ENCODE measurements around the gene USP17L24. TPM values are rescaled to one million over a fixed set of nuclear protein-coding genes. Genes with fewer than 3 reads are reported as not detected.
"Not testable (repeated sequence)": the region's sequence is repeated elsewhere in the genome, so short reads cannot be mapped to it uniquely, and the experiment has no call there.

USP17L24 gene
- total and polyA plus RNA-seq, 2 donors (not counting 3 experiments of a cell fraction or from before 2014, with no cell fraction given): not detected

GRCh38 chr4:9353338-9353737 is 28.4 kb downstream of the USP17L24 start, which contains the start of gene USP17L29:
USP17L29 (plus strand) TSS chr4:9353638; CDS start chr4:9353638, 0 bp downstream.
- FAIRE-seq; POLR2A ChIA-PET; H4K20me1 ChIP-seq (replicated peaks; ENCODE audit: control insufficient read depth, extremely low read depth, insufficient read depth, low read length); CTCF ChIA-PET; H3K9me3 ChIP-seq (replicated peaks; ENCODE audit: control insufficient read depth, insufficient read depth, low read length); H3K4me2 ChIP-seq (ENCODE audit: insufficient read depth, low read length); H3K27me3 ChIP-seq (ENCODE audit: control insufficient read depth in 2 of 2, insufficient read depth in 2 of 2, low read length in 2 of 2); H2AFZ ChIP-seq (ENCODE audit: low read depth, low read length); H3K4me1 ChIP-seq (ENCODE audit: control insufficient read depth, extremely low read depth, insufficient read depth, low read length); H3K9ac ChIP-seq (replicated peaks; ENCODE audit: extremely low read depth, insufficient read depth, low read length); H3K4me3 ChIP-seq (replicated peaks in 1 of 3; ENCODE audit: insufficient read depth in 1 of 3, low read depth in 1 of 3, low read length in 3 of 3); DNase-seq (ENCODE audit: low read depth, low spot score); H3K27ac ChIP-seq (ENCODE audit: insufficient read depth, low read depth, low read length); dilution Hi-C loops (cut with MboI; ENCODE audit: extremely low pct_ligation_motif_present, low sequenced_read_pairs); H3K9me1 ChIP-seq (replicated peaks; ENCODE audit: control insufficient read depth, extremely low read depth, insufficient read depth, low read length); intact Hi-C loops (cut with micrococcal nuclease); BruUV-seq (replicated peaks); H3K79me2 ChIP-seq (ENCODE audit: control insufficient read depth, insufficient read depth, low read length); H3K36me3 ChIP-seq (ENCODE audit: control insufficient read depth in 2 of 2, extremely low read depth in 1 of 2, insufficient read depth in 2 of 2, low read length in 2 of 2): not testable (repeated sequence)

- H3K9ac ChIP-seq (replicated peaks; ENCODE audit: extremely low read depth, insufficient read depth, low read length); H3K36me3 ChIP-seq (ENCODE audit: control insufficient read depth in 2 of 2, extremely low read depth in 1 of 2, insufficient read depth in 2 of 2, low read length in 2 of 2); CTCF ChIA-PET; H3K79me2 ChIP-seq (ENCODE audit: control insufficient read depth, insufficient read depth, low read length); H3K9me1 ChIP-seq (replicated peaks; ENCODE audit: control insufficient read depth, extremely low read depth, insufficient read depth, low read length); BruUV-seq (replicated peaks); H3K27ac ChIP-seq (ENCODE audit: insufficient read depth, low read depth, low read length); H4K20me1 ChIP-seq (replicated peaks; ENCODE audit: control insufficient read depth, extremely low read depth, insufficient read depth, low read length); H3K4me1 ChIP-seq (ENCODE audit: control insufficient read depth, extremely low read depth, insufficient read depth, low read length); H3K9me3 ChIP-seq (replicated peaks; ENCODE audit: control insufficient read depth, insufficient read depth, low read length); FAIRE-seq; DNase-seq (ENCODE audit: low read depth, low spot score); intact Hi-C loops (cut with micrococcal nuclease); POLR2A ChIA-PET; H3K27me3 ChIP-seq (ENCODE audit: control insufficient read depth in 2 of 2, insufficient read depth in 2 of 2, low read length in 2 of 2); H3K4me3 ChIP-seq (replicated peaks in 1 of 3; ENCODE audit: insufficient read depth in 1 of 3, low read depth in 1 of 3, low read length in 3 of 3); H2AFZ ChIP-seq (ENCODE audit: low read depth, low read length); H3K4me2 ChIP-seq (ENCODE audit: insufficient read depth, low read length); dilution Hi-C loops (cut with MboI; ENCODE audit: extremely low pct_ligation_motif_present, low sequenced_read_pairs): not testable (repeated sequence)
These were observed 37.9 kb downstream of the USP17L24 start, which contains the start of gene USP17L30 for GRCh38 chr4:9362829-9363228. USP17L30 (plus strand) TSS chr4:9363129; CDS start chr4:9363129, 0 bp downstream.

Other genes starting within 250 kb of the USP17L24 start
- not detected in 2 replicates for gene FAM90A26, start 154.8 kb upstream of the USP17L24 start, total RNA-seq
- not detected in 2 replicates for gene FAM90A26, start 154.8 kb upstream of the USP17L24 start, polyA plus RNA-seq
- not detected in 2 replicates for gene USP17L10, start 114.5 kb upstream of the USP17L24 start, total RNA-seq
- not detected in 2 replicates for gene USP17L10, start 114.5 kb upstream of the USP17L24 start, polyA plus RNA-seq
- not detected in 2 replicates for gene USP17L11, start 109.8 kb upstream of the USP17L24 start, total RNA-seq
- not detected in 2 replicates for gene USP17L11, start 109.8 kb upstream of the USP17L24 start, polyA plus RNA-seq
- not detected in 2 replicates for gene USP17L12, start 105.0 kb upstream of the USP17L24 start, total RNA-seq
- not detected in 2 replicates for gene USP17L12, start 105.0 kb upstream of the USP17L24 start, polyA plus RNA-seq
- gene USP17L13, start 100.3 kb upstream of the USP17L24 start, total RNA-seq: not detected in 2 replicates
- gene USP17L13, start 100.3 kb upstream of the USP17L24 start, polyA plus RNA-seq: not detected in 2 replicates
- gene USP17L15, start 90.8 kb upstream of the USP17L24 start, total RNA-seq: not detected in 2 replicates
- not detected in 2 replicates for gene USP17L15, start 90.8 kb upstream of the USP17L24 start, polyA plus RNA-seq
- gene USP17L17, start 81.3 kb upstream of the USP17L24 start, total RNA-seq: not detected in 2 replicates
- not detected in 2 replicates for gene USP17L17, start 81.3 kb upstream of the USP17L24 start, polyA plus RNA-seq
- not detected in 2 replicates for gene USP17L18, start 76.5 kb upstream of the USP17L24 start, total RNA-seq
- gene USP17L18, start 76.5 kb upstream of the USP17L24 start, polyA plus RNA-seq: not detected in 2 replicates
- gene USP17L19, start 71.8 kb upstream of the USP17L24 start, total RNA-seq: not detected in 2 replicates
- gene USP17L19, start 71.8 kb upstream of the USP17L24 start, polyA plus RNA-seq: not detected in 2 replicates
- not detected in 2 replicates for gene USP17L20, start 67.0 kb upstream of the USP17L24 start, total RNA-seq
- gene USP17L20, start 67.0 kb upstream of the USP17L24 start, polyA plus RNA-seq: not detected in 2 replicates
- gene USP17L21, start 62.3 kb upstream of the USP17L24 start, total RNA-seq: not detected in 2 replicates
- not detected in 2 replicates for gene USP17L21, start 62.3 kb upstream of the USP17L24 start, polyA plus RNA-seq
- gene USP17L22, start 57.5 kb upstream of the USP17L24 start, total RNA-seq: not detected in 2 replicates
- not detected in 2 replicates for gene USP17L22, start 57.5 kb upstream of the USP17L24 start, polyA plus RNA-seq
- gene USP17L25, start 4.7 kb downstream of the USP17L24 start, total RNA-seq: not detected in 2 replicates
- gene USP17L25, start 4.7 kb downstream of the USP17L24 start, polyA plus RNA-seq: not detected in 2 replicates
- gene USP17L26, start 9.5 kb downstream of the USP17L24 start, total RNA-seq: not detected in 2 replicates
- gene USP17L26, start 9.5 kb downstream of the USP17L24 start, polyA plus RNA-seq: not detected in 2 replicates
- not detected in 2 replicates for gene USP17L5, start 14.2 kb downstream of the USP17L24 start, total RNA-seq
- gene USP17L5, start 14.2 kb downstream of the USP17L24 start, polyA plus RNA-seq: not detected in 2 replicates
- not detected in 2 replicates for gene USP17L27, start 19.0 kb downstream of the USP17L24 start, total RNA-seq
- gene USP17L27, start 19.0 kb downstream of the USP17L24 start, polyA plus RNA-seq: not detected in 2 replicates
- gene USP17L28, start 23.7 kb downstream of the USP17L24 start, total RNA-seq: not detected in 2 replicates
- not detected in 2 replicates for gene USP17L28, start 23.7 kb downstream of the USP17L24 start, polyA plus RNA-seq
- gene USP17L29, start 28.5 kb downstream of the USP17L24 start, total RNA-seq: not detected in 2 replicates
- not detected in 2 replicates for gene USP17L29, start 28.5 kb downstream of the USP17L24 start, polyA plus RNA-seq
- gene USP17L30, start 38.0 kb downstream of the USP17L24 start, total RNA-seq: not detected in 2 replicates
- gene USP17L30, start 38.0 kb downstream of the USP17L24 start, polyA plus RNA-seq: not detected in 2 replicates
- not detected in 2 replicates for gene DEFB131A, start 119.2 kb downstream of the USP17L24 start, total RNA-seq
- not detected in 2 replicates for gene DEFB131A, start 119.2 kb downstream of the USP17L24 start, polyA plus RNA-seq